IMR-90 (cell line): Measurements from ENCODE around the gene PHF8. TPM values are rescaled to one million over a fixed set of nuclear protein-coding genes. Genes with fewer than 3 reads are reported as not detected.

Experiments used
- ATAC-seq: fragments of 200-7000 bp; cut with Tn5 transposase; 2 replicates; pipeline ENCODE4 v1.9.1; 2020; ENCODE audit warnings: low read depth, mild to moderate bottlenecking, moderate library complexity
- BruUV-seq: library from RNA; stranded (reverse); fragments of 400-500 nt; replicated peaks from 2 replicates; lab custom pipeline; 2021; lab: Mats Ljungman, UMichigan
- CTCF ChIA-PET: fragments of 300-600 bp; formaldehyde crosslinking; extraction: SDS; loops from one replicate; lab custom pipeline; 2021; ENCODE audit warnings: antibody characterized with exemption; lab: Yijun Ruan, JAX
- POLR2A ChIA-PET: fragments of 300-600 bp; sonication (Branson Sonifier 250); formaldehyde crosslinking; loops from one replicate; lab custom pipeline; 2022; ENCODE audit warnings: antibody characterized with exemption; ENCODE audit not compliant: unreplicated experiment; lab: Charles Lee
- DNase-seq: peaks from one replicate; pipeline ENCODE4 v3.0.0; 2013
- H2AFZ ChIP-seq: replicated peaks from 2 replicates; pipeline ENCODE3; 2013; ENCODE audit warnings: low read length, mild to moderate bottlenecking; ENCODE audit not compliant: poor library complexity
- H2AK5ac ChIP-seq: 2 replicates; pipeline ENCODE4 v1.6.1; 2013; ENCODE audit warnings: low read depth, low read length, inconsistent platforms
- H2AK9ac ChIP-seq: replicated peaks from 2 replicates; pipeline ENCODE3; 2013; ENCODE audit warnings: mild to moderate bottlenecking, low read depth, low read length, moderate library complexity; ENCODE audit not compliant: poor library complexity
- H2BK120ac ChIP-seq: 2 replicates; pipeline ENCODE4 v1.6.1; 2013; ENCODE audit warnings: low read depth, low read length, inconsistent platforms
- H2BK15ac ChIP-seq: 3 replicates; pipeline ENCODE4 v1.6.1; 2013; ENCODE audit warnings: low read depth, low read length, inconsistent platforms
- H2BK20ac ChIP-seq: 2 replicates; pipeline ENCODE4 v1.6.1; 2013; ENCODE audit warnings: low read depth, mild to moderate bottlenecking, inconsistent platforms, low read length, moderate library complexity
- H2BK5ac ChIP-seq: 2 replicates; pipeline ENCODE4 v1.6.1; 2013; ENCODE audit warnings: mild to moderate bottlenecking, low read depth, low read length, inconsistent platforms; ENCODE audit not compliant: poor library complexity, severe bottlenecking
- H3K14ac ChIP-seq: replicated peaks from 2 replicates; pipeline ENCODE4 v1.6.1; 2013; ENCODE audit warnings: low read depth, low read length, inconsistent platforms
- H3K18ac ChIP-seq: 2 replicates; pipeline ENCODE4 v1.6.1; 2013; ENCODE audit warnings: low read depth, low read length, control low read depth
- H3K23ac ChIP-seq: 2 replicates; pipeline ENCODE4 v1.6.1; 2013; ENCODE audit warnings: low read depth, low read length, inconsistent platforms
- H3K27ac ChIP-seq: 2 replicates; pipeline ENCODE4 v1.5.1; 2013; ENCODE audit warnings: mild to moderate bottlenecking, control low read depth, low read length; ENCODE audit not compliant: insufficient read depth
- H3K27me3 ChIP-seq: 2 replicates; pipeline ENCODE4 v1.6.1; 2013; ENCODE audit warnings: low read length; ENCODE audit not compliant: control insufficient read depth, insufficient read depth
- H3K36me3 ChIP-seq: 2 replicates; pipeline ENCODE4 v1.6.1; 2013; ENCODE audit warnings: low read length, mixed read lengths; ENCODE audit not compliant: control insufficient read depth, insufficient read depth
- H3K4ac ChIP-seq: 2 replicates; pipeline ENCODE4 v1.6.1; 2013; ENCODE audit warnings: low read depth, low read length, inconsistent platforms
- H3K4me1 ChIP-seq: 2 replicates; pipeline ENCODE4 v1.6.1; 2013; ENCODE audit warnings: low read length, mixed read lengths; ENCODE audit not compliant: control insufficient read depth, insufficient read depth
- H3K4me2 ChIP-seq: 2 replicates; pipeline ENCODE4 v1.6.1; 2013; ENCODE audit warnings: low read depth, mild to moderate bottlenecking, control low read depth, low read length, moderate library complexity
- H3K4me3 ChIP-seq: 2 replicates; pipeline ENCODE4 v1.5.1; 2013; ENCODE audit warnings: low read depth, mild to moderate bottlenecking, control low read depth, low read length, moderate library complexity; ENCODE audit not compliant: insufficient read depth
- H3K56ac ChIP-seq: 2 replicates; pipeline ENCODE4 v1.6.1; 2013; ENCODE audit warnings: low read length, inconsistent platforms; ENCODE audit not compliant: insufficient read depth; ENCODE audit errors: extremely low read depth
- H3K79me1 ChIP-seq, 2 experiments: 2 replicates each; pipeline ENCODE4 v1.6.1; 2013; ENCODE audit warnings: low read length in 2 of 2, inconsistent platforms in 1 of 2, low read depth in 1 of 2
- H3K9ac ChIP-seq: 2 replicates; pipeline ENCODE4 v1.6.1; 2013; ENCODE audit warnings: low read depth, low read length, control low read depth
- H3K9me1 ChIP-seq: 2 replicates; pipeline ENCODE4 v1.6.1; 2013; ENCODE audit warnings: low read length, inconsistent platforms; ENCODE audit not compliant: insufficient read depth
- H3K9me3 ChIP-seq: 2 replicates; pipeline ENCODE4 v1.6.1; 2013; ENCODE audit warnings: low read length; ENCODE audit not compliant: control insufficient read depth, insufficient read depth
- H4K20me1 ChIP-seq: 2 replicates; pipeline ENCODE4 v1.6.1; 2013; ENCODE audit warnings: low read length, inconsistent platforms; ENCODE audit not compliant: insufficient read depth
- H4K5ac ChIP-seq: 2 replicates; pipeline ENCODE4 v1.6.1; 2013; ENCODE audit warnings: mild to moderate bottlenecking, low read depth, low read length, control low read depth
- H4K8ac ChIP-seq, 2 experiments: 2 replicates each; pipeline ENCODE4 v1.6.1; 2013; ENCODE audit warnings: low read depth in 2 of 2, low read length in 2 of 2, control low read depth in 1 of 2, inconsistent platforms in 1 of 2
- H4K91ac ChIP-seq: 2 replicates; pipeline ENCODE4 v1.6.1; 2013; ENCODE audit warnings: low read depth, low read length, inconsistent platforms; ENCODE audit not compliant: insufficient read depth
- CEBPB ChIP-seq: IDR thresholded peaks from 2 replicates; pipeline ENCODE4 v1.6.1; 2012; ENCODE audit warnings: low read depth, low read length, improper control_type of control experiment
- CHD1 ChIP-seq: IDR thresholded peaks from 2 replicates; pipeline ENCODE4 v1.6.1; 2012; ENCODE audit warnings: low read depth, low read length, improper control_type of control experiment
- CTCF ChIP-seq: conservative IDR thresholded peaks from 2 replicates; pipeline ENCODE4 v1.5.1; 2012; ENCODE audit warnings: mild to moderate bottlenecking, low read depth, low read length, improper control_type of control experiment
- FOS ChIP-seq: fragments of 150-350 bp; IDR thresholded peaks from 2 replicates; pipeline ENCODE4 v1.6.1; 2016; ENCODE audit warnings: low read depth, low read length
- MAFK ChIP-seq: IDR thresholded peaks from 2 replicates; pipeline ENCODE4 v1.6.1; 2012; ENCODE audit warnings: low read depth, low read length, improper control_type of control experiment
- MAZ ChIP-seq: IDR thresholded peaks from 2 replicates; pipeline ENCODE4 v1.6.1; 2012; ENCODE audit warnings: low read depth, mild to moderate bottlenecking, low read length, improper control_type of control experiment, moderate library complexity, borderline replicate concordance
- NFE2L2 ChIP-seq: fragments of 150-350 bp; IDR thresholded peaks from 2 replicates; pipeline ENCODE4 v1.6.1; 2016; ENCODE audit warnings: low read depth, mild to moderate bottlenecking, low read length
- RCOR1 ChIP-seq: IDR thresholded peaks from 2 replicates; pipeline ENCODE4 v1.6.1; 2012; ENCODE audit warnings: mild to moderate bottlenecking, low read length, improper control_type of control experiment; ENCODE audit not compliant: insufficient replicate concordance
- RFX5 ChIP-seq: IDR thresholded peaks from 2 replicates; pipeline ENCODE4 v1.8.0; 2012; ENCODE audit warnings: low read depth, mild to moderate bottlenecking, low read length, moderate library complexity
- USF2 ChIP-seq: fragments of 150-350 bp; IDR thresholded peaks from 2 replicates; pipeline ENCODE4 v1.6.1; 2017; ENCODE audit warnings: mild to moderate bottlenecking, antibody characterized with exemption, low read length, low read depth
- WGBS, 2 experiments: methylation state at CpG; one replicate each; pipeline versions ENCODE4 v1.1.5 to v1.1.7; 2013; ENCODE audit warnings: missing lambda C conversion rate in 2 of 2; ENCODE audit not compliant: insufficient read length in 1 of 2; ENCODE audit errors: extremely low coverage in 2 of 2; 5-methylcytosine and 5-hydroxymethylcytosine counted together
- dilution Hi-C: fragments of 300-500 bp; cut with HindIII; formaldehyde crosslinking; loops from one replicate; pipeline ENCODE4 v1.14.3; 2018; ENCODE audit warnings: low sequenced_read_pairs; ENCODE audit not compliant: unreplicated experiment
- in situ Hi-C: fragments of 300-500 bp; cut with MboI; formaldehyde crosslinking; loops from 3 replicates; pipeline ENCODE4 v1.14.3; 2019; ENCODE audit warnings: low sequenced_read_pairs, inconsistent platforms, mixed read lengths
- intact Hi-C: fragments of 100-400 bp; cut with micrococcal nuclease; formaldehyde crosslinking; loops from 2 replicates; pipeline ENCODE4 v1.10.0; 2022
- polyA plus RNA-seq, 3 experiments: library from polyadenylated mRNA; depleted of rRNA; stranded (reverse); fragments of >200 nt; gene quantifications; 2 replicates each; pipeline ENCODE4 v1.2.3, GENCODE V29; 2012; ENCODE audit warnings: low replicate concordance in 1 of 3
- total RNA-seq: library from RNA; depleted of rRNA; stranded (reverse); fragments of >200 nt; gene quantifications from 2 replicates; pipeline ENCODE4 v1.2.3, GENCODE V29; 2012

PHF8 gene
- total and polyA plus RNA-seq, 2 of the 4 experiments (the other 2 are of a cell fraction), result 12.8 to 15.2 TPM

GRCh38 chrX:53984895-53985294 lies 59.4 kb downstream of the PHF8 start:
- no peak overlapping the region for H3K4me3 ChIP-seq
- no peaks in the 10 kb centered on the region for H3K27me3 ChIP-seq
- no peak overlapping the region for H4K8ac ChIP-seq
- H3K18ac ChIP-seq, result no peak overlapping the region
- no peak overlapping the region for H3K4ac ChIP-seq
- H3K36me3 ChIP-seq, result peaks cover 12% of the 10 kb centered on the region
- no peak overlapping the region for H3K9ac ChIP-seq
- no peaks in the 10 kb centered on the region for H4K20me1 ChIP-seq
- H3K4me1 ChIP-seq, result no peaks in the 10 kb centered on the region
- CTCF ChIA-PET, result interaction anchor here (0.6 kb wide), 1 partner anchor 559 kb away, joined by 3 read pairs; no protein-coding TSS in a partner anchor
- POLR2A ChIA-PET, result no interaction called here
- H2AK5ac ChIP-seq, result no peak overlapping the region
- WGBS, 2 experiments, result 84% methylated on average over 7 of the region's 12 CpGs; no CpG with 5 or more reads in 1 of the 2 experiments
- H3K23ac ChIP-seq, result no peak overlapping the region
- in situ Hi-C loops (no loop called here), dilution Hi-C loops (no loop called here), intact Hi-C loops (no loop called here)
- no peak overlapping the region for H4K5ac ChIP-seq
- no peak for TF ChIP-seq CHD1
- TF ChIP-seq NFE2L2, result no peak
- TF ChIP-seq MAZ, result no peak
- no peak for TF ChIP-seq RCOR1
- no peak for TF ChIP-seq CTCF
- TF ChIP-seq FOS, result no peak
- TF ChIP-seq MAFK, result no peak
- no peak for TF ChIP-seq CEBPB
- no peak for TF ChIP-seq RFX5
- TF ChIP-seq USF2, result no peak
- H3K56ac ChIP-seq, result no peak overlapping the region
- BruUV-seq, result no TSS peak
- H3K14ac ChIP-seq, result no peak overlapping the region
- no peaks in the 10 kb centered on the region for H3K79me1 ChIP-seq
- no peak overlapping the region for H2AK9ac ChIP-seq
- H3K4me2 ChIP-seq, result no peak overlapping the region
- no peak overlapping the region for H2BK5ac ChIP-seq
- H2BK15ac ChIP-seq, result no peak overlapping the region
- no peak overlapping the region for H2BK120ac ChIP-seq
- H4K91ac ChIP-seq, result no peak overlapping the region
- ATAC-seq (no peak), DNase-seq (no peak)
- H2AFZ ChIP-seq, result no peak overlapping the region
- no peaks in the 10 kb centered on the region for H3K9me3 ChIP-seq
- no peak overlapping the region for H2BK20ac ChIP-seq
- no peaks in the 10 kb centered on the region for H3K9me1 ChIP-seq
- H3K27ac ChIP-seq, result no peak overlapping the region
